Loucy (cell line): Measurements from ENCODE around the gene CCDC63.

Experiments
- H2AFZ ChIP-seq: fragments of 200-600 bp; sonication (generic); 2 replicates; pipeline ENCODE4 v1.6.0; 2016; ENCODE audit warnings: antibody characterized with exemption, mild to moderate bottlenecking, low read length, moderate library complexity
- H3F3A ChIP-seq: fragments of 200-600 bp; 2 replicates; pipeline ENCODE4 v1.6.0; 2016; ENCODE audit warnings: antibody characterized with exemption, low read depth, mild to moderate bottlenecking
- H3K27me3 ChIP-seq: fragments of 200-600 bp; sonication (generic); 2 replicates; pipeline ENCODE4 v1.6.1; 2014; ENCODE audit warnings: low read length, mild to moderate bottlenecking; ENCODE audit not compliant: insufficient read depth, poor library complexity, severe bottlenecking
- H3K36me3 ChIP-seq: fragments of 200-600 bp; sonication (generic); 2 replicates; pipeline ENCODE4 v1.6.1; 2016; ENCODE audit warnings: low read length; ENCODE audit not compliant: insufficient read depth
- H3K4me1 ChIP-seq: fragments of 200-600 bp; sonication (generic); 2 replicates; pipeline ENCODE4 v1.5.1; 2014; ENCODE audit warnings: low read length, mild to moderate bottlenecking; ENCODE audit not compliant: insufficient read depth, poor library complexity, severe bottlenecking
- H3K4me2 ChIP-seq: fragments of 200-600 bp; sonication (generic); 2 replicates; pipeline ENCODE4 v1.6.0; 2014; ENCODE audit warnings: antibody characterized with exemption, low read length, low read depth, mild to moderate bottlenecking; ENCODE audit not compliant: poor library complexity, severe bottlenecking
- H3K4me3 ChIP-seq: fragments of 200-600 bp; sonication (generic); 2 replicates; pipeline ENCODE4 v1.5.1; 2014; ENCODE audit warnings: low read length, mild to moderate bottlenecking, mixed read lengths; ENCODE audit not compliant: poor library complexity, severe bottlenecking
- H3K79me2 ChIP-seq: fragments of 200-600 bp; sonication (generic); 2 replicates; pipeline ENCODE4 v1.6.1; 2014; ENCODE audit warnings: low read length; ENCODE audit not compliant: insufficient read depth
- H3K9ac ChIP-seq: fragments of 200-600 bp; sonication (generic); 2 replicates; pipeline ENCODE4 v1.6.0; 2014; ENCODE audit warnings: mild to moderate bottlenecking, low read depth, low read length, moderate library complexity; ENCODE audit not compliant: poor library complexity, severe bottlenecking
- H3K9me2 ChIP-seq: fragments of 200-600 bp; sonication (generic); replicated peaks from 2 replicates; pipeline ENCODE4 v1.6.1; 2016; ENCODE audit warnings: low read depth, low read length, mixed read lengths
- H3K9me3 ChIP-seq: fragments of 200-600 bp; sonication (generic); 2 replicates; pipeline ENCODE4 v1.6.1; 2014; ENCODE audit warnings: mild to moderate bottlenecking, antibody characterized with exemption, low read length, low read depth; ENCODE audit not compliant: insufficient read depth
- H4K20me1 ChIP-seq: fragments of 200-600 bp; sonication (generic); 2 replicates; pipeline ENCODE4 v1.6.0; 2014; ENCODE audit warnings: antibody characterized with exemption, low read length, mild to moderate bottlenecking; ENCODE audit not compliant: insufficient read depth, poor library complexity, severe bottlenecking
- EZH2phosphoT487 ChIP-seq: fragments of 200-600 bp; IDR thresholded peaks from 2 replicates; pipeline ENCODE4 v1.6.1; 2018; ENCODE audit warnings: antibody characterized with exemption, mild to moderate bottlenecking, moderate library complexity, borderline replicate concordance
- TF ChIP-seq, protein P1 (sequence below): fragments of 200-600 bp; sonication (generic); conservative IDR thresholded peaks from 2 replicates; pipeline ENCODE4 v1.5.1; 2014; ENCODE audit warnings: mild to moderate bottlenecking, antibody characterized with exemption, low read length

CCDC63 gene

GRCh38 chr12:110931315-110931728 lies 84.5 kb downstream of the CCDC63 start:
- Histone ChIP-seq H3F3A (no peaks in the 10 kb centered on the region), H3K9me2 (no peaks in the 10 kb centered on the region), H3K27me3 (no peaks in the 10 kb centered on the region), H3K36me3 (no peaks in the 10 kb centered on the region), H4K20me1 (no peaks in the 10 kb centered on the region), H3K4me1 (no peaks in the 10 kb centered on the region), H3K79me2 (no peaks in the 10 kb centered on the region), H3K4me2 (no peak overlapping the region), H2AFZ (no peak overlapping the region), H3K9ac (no peak overlapping the region), H3K9me3 (no peaks in the 10 kb centered on the region), H3K4me3 (no peak overlapping the region)
- TF ChIP-seq, protein P1, sequence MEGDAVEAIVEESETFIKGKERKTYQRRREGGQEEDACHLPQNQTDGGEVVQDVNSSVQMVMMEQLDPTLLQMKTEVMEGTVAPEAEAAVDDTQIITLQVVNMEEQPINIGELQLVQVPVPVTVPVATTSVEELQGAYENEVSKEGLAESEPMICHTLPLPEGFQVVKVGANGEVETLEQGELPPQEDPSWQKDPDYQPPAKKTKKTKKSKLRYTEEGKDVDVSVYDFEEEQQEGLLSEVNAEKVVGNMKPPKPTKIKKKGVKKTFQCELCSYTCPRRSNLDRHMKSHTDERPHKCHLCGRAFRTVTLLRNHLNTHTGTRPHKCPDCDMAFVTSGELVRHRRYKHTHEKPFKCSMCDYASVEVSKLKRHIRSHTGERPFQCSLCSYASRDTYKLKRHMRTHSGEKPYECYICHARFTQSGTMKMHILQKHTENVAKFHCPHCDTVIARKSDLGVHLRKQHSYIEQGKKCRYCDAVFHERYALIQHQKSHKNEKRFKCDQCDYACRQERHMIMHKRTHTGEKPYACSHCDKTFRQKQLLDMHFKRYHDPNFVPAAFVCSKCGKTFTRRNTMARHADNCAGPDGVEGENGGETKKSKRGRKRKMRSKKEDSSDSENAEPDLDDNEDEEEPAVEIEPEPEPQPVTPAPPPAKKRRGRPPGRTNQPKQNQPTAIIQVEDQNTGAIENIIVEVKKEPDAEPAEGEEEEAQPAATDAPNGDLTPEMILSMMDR = no peak
- no peak for TF ChIP-seq EZH2phosphoT487

GRCh38 chr12:110932046-110932445 lies 85.3 kb downstream of the CCDC63 start:
- Histone ChIP-seq H3K9ac (no peak overlapping the region), H3K4me2 (no peak overlapping the region), H3K9me3 (no peaks in the 10 kb centered on the region), H3K4me1 (no peaks in the 10 kb centered on the region), H3K79me2 (no peaks in the 10 kb centered on the region), H3K36me3 (no peaks in the 10 kb centered on the region), H2AFZ (no peak overlapping the region), H4K20me1 (no peaks in the 10 kb centered on the region), H3K4me3 (no peak overlapping the region), H3K9me2 (no peaks in the 10 kb centered on the region), H3F3A (no peaks in the 10 kb centered on the region), H3K27me3 (no peaks in the 10 kb centered on the region)
- TF ChIP-seq, protein P1 = peak; percentile 56
- TF ChIP-seq EZH2phosphoT487 = no peak

- Histone ChIP-seq H4K20me1 (no peaks in the 10 kb centered on the region), H3F3A (no peaks in the 10 kb centered on the region), H3K9me2 (no peaks in the 10 kb centered on the region), H3K4me1 (no peaks in the 10 kb centered on the region), H3K36me3 (no peaks in the 10 kb centered on the region), H3K9ac (no peak overlapping the region), H3K79me2 (no peaks in the 10 kb centered on the region), H2AFZ (no peak overlapping the region), H3K27me3 (no peaks in the 10 kb centered on the region), H3K9me3 (no peaks in the 10 kb centered on the region), H3K4me2 (no peak overlapping the region), H3K4me3 (no peak overlapping the region)
- TF ChIP-seq, protein P1 = no peak
- no peak for TF ChIP-seq EZH2phosphoT487
Measured at GRCh38 chr12:110933326-110933974, 86.7 kb downstream of the CCDC63 start.
